HCT116 (cell line): ENCODE measurements around the gene AFDN. TPM values are rescaled to one million over a fixed set of nuclear protein-coding genes. Genes with fewer than 3 reads are reported as not detected.

ENCODE experiments used
- ATAC-seq: fragments of 200-7000 bp; cut with Tn5 transposase; 2 replicates; pipeline ENCODE4 v1.9.1; 2020; ENCODE audit warnings: mild to moderate bottlenecking, moderate library complexity
- BruUV-seq: library from RNA; stranded (reverse); fragments of 400-500 nt; replicated peaks from 2 replicates; lab custom pipeline; 2021; lab: Mats Ljungman, UMichigan
- CTCF ChIA-PET: fragments of 300-600 bp; sonication (Branson Sonifier 250); formaldehyde crosslinking; loops from one replicate; lab custom pipeline; 2021; ENCODE audit warnings: antibody characterized with exemption; lab: Charles Lee
- POLR2A ChIA-PET: fragments of 300-600, 350-600 bp; sonication (Branson Sonifier 250); formaldehyde crosslinking; loops from one replicate; lab custom pipeline; 2021; ENCODE audit warnings: antibody characterized with exemption; lab: Charles Lee
- RAD21 ChIA-PET, 2 experiments: fragments of 300-600 bp; sonication (Branson Sonifier 250); formaldehyde crosslinking; loops; one replicate each; lab custom pipeline; 2023; ENCODE audit warnings: low total read pairs in 2 of 2; ENCODE audit not compliant: uncharacterized antibody in 2 of 2, unreplicated experiment in 2 of 2, low non-redundant PET in 1 of 2; lab: Charles Lee
- DNase-seq: peaks from one replicate; pipeline ENCODE4 v3.0.0-alpha.2; 2010; ENCODE audit warnings: low read depth, low spot score
- H2AFZ ChIP-seq: fragments of 200-600 bp; shearing (Covaris generic), sonication (generic); 2 replicates; pipeline ENCODE4 v1.6.1; 2017; ENCODE audit warnings: low read depth, mixed run types, mixed read lengths, antibody characterized with exemption, low read length; ENCODE audit not compliant: poor library complexity, severe bottlenecking
- H3K27ac ChIP-seq: 2 replicates; pipeline ENCODE4 v1.5.1; 2012; ENCODE audit warnings: low read depth, low read length
- H3K27me3 ChIP-seq: fragments of 200-600 bp; sonication (generic); 2 replicates; pipeline ENCODE4 v1.6.1; 2016; ENCODE audit warnings: mixed run types, low read length, mixed read lengths; ENCODE audit not compliant: insufficient read depth
- H3K36me3 ChIP-seq, 2 experiments: fragments of 200-500 bp in 1 of 2; fragments of 200-600 bp in 1 of 2; sonication (Bioruptor generic) in 1 of 2; sonication (generic) in 1 of 2; 2 replicates each; pipeline versions ENCODE4 v1.5.1 to v1.6.1; 2014 to 2016; ENCODE audit warnings: low read length in 2 of 2, inconsistent platforms in 1 of 2, mixed read lengths in 1 of 2, mixed run types in 1 of 2; ENCODE audit not compliant: insufficient read depth in 2 of 2, control insufficient read depth in 1 of 2
- H3K4me1 ChIP-seq, 2 experiments: fragments of 200-600 bp in 1 of 2; sonication (generic) in 1 of 2; 2 replicates each; pipeline versions ENCODE4 v1.5.1 to v1.6.1; 2012 to 2017; ENCODE audit warnings: low read length in 2 of 2, inconsistent platforms in 1 of 2, mild to moderate bottlenecking in 1 of 2, mixed read lengths in 1 of 2, mixed run types in 1 of 2, moderate library complexity in 1 of 2; ENCODE audit not compliant: insufficient read depth in 2 of 2, control insufficient read depth in 1 of 2
- H3K4me2 ChIP-seq: fragments of 200-600 bp; sonication (generic); 2 replicates; pipeline ENCODE4 v1.6.1; 2017; ENCODE audit warnings: mixed run types, low read length, mixed read lengths
- H3K4me3 ChIP-seq, 2 experiments: fragments of 200-600 bp in 1 of 2; sonication (generic) in 1 of 2; replicated peaks in 1 of 2; 2 replicates each; pipeline ENCODE4 v1.5.1; 2011 to 2016; ENCODE audit warnings: low read length in 2 of 2, control low read depth in 1 of 2, low read depth in 1 of 2, mild to moderate bottlenecking in 1 of 2, mixed read lengths in 1 of 2, mixed run types in 1 of 2
- H3K79me2 ChIP-seq: fragments of 200-600 bp; sonication (generic); 2 replicates; pipeline ENCODE4 v1.6.1; 2017; ENCODE audit warnings: mild to moderate bottlenecking, mixed run types, low read length, moderate library complexity, mixed read lengths; ENCODE audit not compliant: insufficient read depth
- H3K9ac ChIP-seq: fragments of 200-600 bp; sonication (generic); 2 replicates; pipeline ENCODE4 v1.6.1; 2016; ENCODE audit warnings: low read length, mixed read lengths
- H3K9me2 ChIP-seq: fragments of 200-600 bp; sonication (generic), shearing (Covaris generic); 2 replicates; pipeline ENCODE4 v1.6.1; 2017; ENCODE audit warnings: mixed run types, mild to moderate bottlenecking, moderate library complexity; ENCODE audit not compliant: insufficient read depth
- H3K9me3 ChIP-seq, 2 experiments: fragments of 200-500 bp in 1 of 2; fragments of 200-600 bp in 1 of 2; sonication (Bioruptor generic) in 1 of 2; sonication (generic) in 1 of 2; 2 replicates each; pipeline ENCODE4 v1.6.1; 2014 to 2017; ENCODE audit warnings: low read length in 2 of 2, mixed read lengths in 2 of 2, inconsistent platforms in 1 of 2, low read depth in 1 of 2, mild to moderate bottlenecking in 1 of 2, mixed run types in 1 of 2, moderate library complexity in 1 of 2; ENCODE audit not compliant: control insufficient read depth in 1 of 2, insufficient read depth in 1 of 2
- H4K20me1 ChIP-seq: fragments of 200-600 bp; sonication (generic), shearing (Covaris generic); 2 replicates; pipeline ENCODE4 v1.6.1; 2017; ENCODE audit warnings: mixed run types, mild to moderate bottlenecking, moderate library complexity; ENCODE audit not compliant: insufficient read depth
- ATF3 ChIP-seq: IDR thresholded peaks from 2 replicates; pipeline ENCODE4 v1.6.1; 2012
- CBX3 ChIP-seq: IDR thresholded peaks from 2 replicates; pipeline ENCODE4 v1.6.1; 2012; ENCODE audit warnings: low read depth
- CTCF ChIP-seq, 3 experiments: fragments of 200-600 bp in 1 of 3; sonication (generic) in 1 of 3; IDR thresholded peaks in 2 of 3; conservative IDR thresholded peaks in 1 of 3; 2 replicates each; pipeline ENCODE4 v1.5.1; 2012 to 2017; ENCODE audit warnings: low read depth in 2 of 3, low read length in 2 of 3, antibody characterized with exemption in 1 of 3, borderline replicate concordance in 1 of 3, control low read depth in 1 of 3, mild to moderate bottlenecking in 1 of 3, mixed read lengths in 1 of 3, mixed run types in 1 of 3, moderate library complexity in 1 of 3; ENCODE audit not compliant: insufficient read depth in 1 of 3
- ELF1 ChIP-seq: IDR thresholded peaks from 2 replicates; pipeline ENCODE4 v1.6.1; 2012; ENCODE audit warnings: low read depth, borderline replicate concordance
- EZH2phosphoT487 ChIP-seq: fragments of 200-600 bp; IDR thresholded peaks from 2 replicates; pipeline ENCODE4 v1.6.1; 2018; ENCODE audit warnings: antibody characterized with exemption, borderline replicate concordance
- FOSL1 ChIP-seq: IDR thresholded peaks from 2 replicates; pipeline ENCODE4 v1.6.1; 2012; ENCODE audit warnings: low read depth
- MAX ChIP-seq: IDR thresholded peaks from 2 replicates; pipeline ENCODE4 v1.6.1; 2012
- POLR2AphosphoS5 ChIP-seq: IDR thresholded peaks from 2 replicates; pipeline ENCODE4 v1.6.1; 2011; ENCODE audit warnings: mild to moderate bottlenecking, low read depth, low read length, moderate library complexity
- RAD21 ChIP-seq: IDR thresholded peaks from 2 replicates; pipeline ENCODE4 v1.6.1; 2012; ENCODE audit warnings: low read depth, mild to moderate bottlenecking
- SIN3A ChIP-seq: IDR thresholded peaks from 2 replicates; pipeline ENCODE4 v1.6.1; 2012; ENCODE audit warnings: low read depth
- SP1 ChIP-seq: IDR thresholded peaks from 2 replicates; pipeline ENCODE4 v1.6.1; 2012; ENCODE audit warnings: low read depth
- TCF7L2 ChIP-seq: IDR thresholded peaks from 2 replicates; pipeline ENCODE4 v1.7.0; 2011; ENCODE audit warnings: borderline replicate concordance, inconsistent platforms; ENCODE audit not compliant: insufficient read depth, insufficient read length; ENCODE audit errors: extremely low read depth
- YY1 ChIP-seq: IDR thresholded peaks from 2 replicates; pipeline ENCODE4 v1.6.1; 2011; ENCODE audit warnings: low read length, low read depth, moderate library complexity, mild to moderate bottlenecking; ENCODE audit not compliant: insufficient replicate concordance; ENCODE audit errors: extremely low read depth
- ZFX ChIP-seq: fragments of 450-650 bp; IDR thresholded peaks from 2 replicates; pipeline ENCODE4 v1.6.1; 2017
- intact Hi-C: fragments of 100-400 bp; cut with micrococcal nuclease; formaldehyde crosslinking; loops from 2 replicates; pipeline ENCODE4 v1.10.0; 2022
- total RNA-seq: library from RNA; stranded (reverse); gene quantifications from one replicate; pipeline ENCODE4 v1.2.1, GENCODE V29; 2021; ENCODE audit not compliant: unreplicated experiment
- TF ChIP-seq, protein P1 (sequence below): IDR thresholded peaks from 2 replicates; pipeline ENCODE4 v1.6.1; 2011; ENCODE audit warnings: mild to moderate bottlenecking, low read length, moderate library complexity; ENCODE audit not compliant: insufficient replicate concordance; ENCODE audit errors: extremely low read depth

The AFDN gene
- total RNA-seq, 1 experiment from 2014 or later, result 59.4 TPM

GRCh38 chr6:167896648-167897047 is 69.9 kb downstream of the AFDN start:
- TF ChIP-seq ATF3 (no peak), EZH2phosphoT487 (no peak), RAD21 (no peak), TCF7L2 (no peak), MAX (no peak), POLR2AphosphoS5 (no peak), SP1 (no peak), CBX3 (no peak), ZFX (no peak), YY1 (no peak), ELF1 (no peak), CTCF (IDR thresholded peaks at IDR 0.05 in 2 of 3, conservative IDR thresholded peaks at IDR 0.05 in 1 of 3; ENCODE audit: borderline replicate concordance in 1 of 3, insufficient read depth in 1 of 3, low read depth in 2 of 3, low read length in 2 of 3) (no peak), FOSL1 (no peak), SIN3A (no peak)
- TF ChIP-seq, protein P1, sequence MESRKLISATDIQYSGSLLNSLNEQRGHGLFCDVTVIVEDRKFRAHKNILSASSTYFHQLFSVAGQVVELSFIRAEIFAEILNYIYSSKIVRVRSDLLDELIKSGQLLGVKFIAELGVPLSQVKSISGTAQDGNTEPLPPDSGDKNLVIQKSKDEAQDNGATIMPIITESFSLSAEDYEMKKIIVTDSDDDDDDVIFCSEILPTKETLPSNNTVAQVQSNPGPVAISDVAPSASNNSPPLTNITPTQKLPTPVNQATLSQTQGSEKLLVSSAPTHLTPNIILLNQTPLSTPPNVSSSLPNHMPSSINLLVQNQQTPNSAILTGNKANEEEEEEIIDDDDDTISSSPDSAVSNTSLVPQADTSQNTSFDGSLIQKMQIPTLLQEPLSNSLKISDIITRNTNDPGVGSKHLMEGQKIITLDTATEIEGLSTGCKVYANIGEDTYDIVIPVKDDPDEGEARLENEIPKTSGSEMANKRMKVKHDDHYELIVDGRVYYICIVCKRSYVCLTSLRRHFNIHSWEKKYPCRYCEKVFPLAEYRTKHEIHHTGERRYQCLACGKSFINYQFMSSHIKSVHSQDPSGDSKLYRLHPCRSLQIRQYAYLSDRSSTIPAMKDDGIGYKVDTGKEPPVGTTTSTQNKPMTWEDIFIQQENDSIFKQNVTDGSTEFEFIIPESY, result no peak
- TF ChIP-seq, all 23 proteins: peak for 0
- ATAC-seq, result no peak
- peaks cover 0 to 14% of the 10 kb centered on the region in 2 experiments; a peak in 2 of 4 replicates for H3K4me1 ChIP-seq
- no peak overlapping the region for H3K9ac ChIP-seq
- POLR2A ChIA-PET, result no interaction called here
- intact Hi-C loops, result no loop called here
- RAD21 ChIA-PET, result no interaction called here
- H3K4me3 ChIP-seq, result no peak overlapping the region
- no TSS peak for BruUV-seq
- no peak overlapping the region for H2AFZ ChIP-seq
- H3K4me2 ChIP-seq, result no peak overlapping the region
- H4K20me1 ChIP-seq, result no peaks in the 10 kb centered on the region; the same call in 1 of the 2 replicates
- H3K36me3 ChIP-seq, result no peaks in the 10 kb centered on the region
- CTCF ChIA-PET, result no interaction called here
- H3K27ac ChIP-seq, result no peak overlapping the region
- no peaks in the 10 kb centered on the region for H3K9me2 ChIP-seq
- no peaks in the 10 kb centered on the region for H3K79me2 ChIP-seq
- H3K27me3 ChIP-seq, result no peaks in the 10 kb centered on the region
- DNase-seq, result no peak
- no peaks in the 10 kb centered on the region for H3K9me3 ChIP-seq
